Neural progenitor cell (in vitro differentiated cells): ENCODE measurements around the gene ABCC2. TPM values are rescaled to one million over a fixed set of nuclear protein-coding genes. Genes with fewer than 3 reads are reported as not detected.
"Not testable (repeated sequence)": the region's sequence is repeated elsewhere in the genome, so short reads cannot be mapped to it uniquely, and the experiment has no call there.

Experiments used
- DNase-seq: peaks from one replicate; pipeline ENCODE4 v3.0.0-alpha.2; 2016; ENCODE audit warnings: low spot score
- H2AFZ ChIP-seq: fragments of 200-600 bp; sonication (generic); replicated peaks from 2 replicates; pipeline ENCODE4 v1.6.1; 2016; ENCODE audit warnings: antibody characterized with exemption
- H3F3A ChIP-seq: fragments of 200-600 bp; sonication (generic); 2 replicates; pipeline ENCODE4 v1.6.1; 2016; ENCODE audit warnings: antibody characterized with exemption, low read depth
- H3K27ac ChIP-seq: fragments of 200-600 bp; sonication (generic); 2 replicates; pipeline ENCODE4 v1.5.1; 2016; ENCODE audit warnings: mild to moderate bottlenecking
- H3K27me3 ChIP-seq: fragments of 200-600 bp; sonication (generic); 2 replicates; pipeline ENCODE4 v1.6.1; 2016; ENCODE audit warnings: mild to moderate bottlenecking, moderate library complexity
- H3K36me3 ChIP-seq: fragments of 200-600 bp; sonication (generic); 2 replicates; pipeline ENCODE4 v1.5.1; 2016
- H3K4me1 ChIP-seq: fragments of 200-600 bp; sonication (generic); 2 replicates; pipeline ENCODE4 v1.6.1; 2016; ENCODE audit warnings: mixed run types
- H3K4me2 ChIP-seq: fragments of 200-600 bp; sonication (generic); 2 replicates; pipeline ENCODE4 v1.6.1; 2016
- H3K4me3 ChIP-seq: fragments of 200-600 bp; sonication (generic); 2 replicates; pipeline ENCODE4 v1.5.1; 2016
- H3K79me2 ChIP-seq: fragments of 200-600 bp; sonication (generic); 2 replicates; pipeline ENCODE4 v1.6.1; 2016; ENCODE audit warnings: low read depth
- H3K9ac ChIP-seq: fragments of 200-600 bp; sonication (generic); 2 replicates; pipeline ENCODE4 v1.6.1; 2016
- H3K9me3 ChIP-seq: fragments of 200-600 bp; sonication (generic); 2 replicates; pipeline ENCODE4 v1.5.1; 2016; ENCODE audit warnings: low read depth
- H4K20me1 ChIP-seq: fragments of 200-600 bp; sonication (generic); 2 replicates; pipeline ENCODE4 v1.6.1; 2016; ENCODE audit warnings: low read depth
- H3K27ac Mint-ChIP-seq: 3 replicates; pipeline ENCODE4 v1.8.0; 2021; ENCODE audit warnings: mixed read lengths
- H3K27me3 Mint-ChIP-seq: 2 replicates; pipeline ENCODE4 v1.8.0; 2022; ENCODE audit warnings: low read depth, mild to moderate bottlenecking, inconsistent platforms, moderate library complexity, mixed read lengths; ENCODE audit not compliant: insufficient read depth
- H3K36me3 Mint-ChIP-seq: 3 replicates; pipeline ENCODE4 v1.8.0; 2021; ENCODE audit warnings: mixed read lengths
- H3K4me1 Mint-ChIP-seq: 3 replicates; pipeline ENCODE4 v1.8.0; 2021; ENCODE audit warnings: mixed read lengths
- H3K4me3 Mint-ChIP-seq: 3 replicates; pipeline ENCODE4 v1.8.0; 2021; ENCODE audit warnings: mild to moderate bottlenecking, moderate library complexity, mixed read lengths
- H3K9me3 Mint-ChIP-seq: 3 replicates; pipeline ENCODE4 v1.8.0; 2020; ENCODE audit warnings: mixed read lengths
- CTCF ChIP-seq: fragments of 200-600 bp; sonication (generic); IDR thresholded peaks from 2 replicates; pipeline ENCODE4 v1.5.1; 2017; ENCODE audit warnings: antibody characterized with exemption, mild to moderate bottlenecking
- EZH2 ChIP-seq: fragments of 200-600 bp; sonication (generic); IDR thresholded peaks from 2 replicates; pipeline ENCODE4 v1.6.1; 2017; ENCODE audit warnings: antibody characterized with exemption, mild to moderate bottlenecking, moderate library complexity
- EZH2phosphoT487 ChIP-seq: fragments of 200-600 bp; sonication (generic); IDR thresholded peaks from 2 replicates; pipeline ENCODE4 v1.6.1; 2017; ENCODE audit warnings: antibody characterized with exemption
- total RNA-seq: library from RNA; depleted of rRNA; stranded (reverse); fragments of >200 nt; gene quantifications from 2 replicates; pipeline ENCODE4 v1.2.3, GENCODE V29; 2015; ENCODE audit warnings: low replicate concordance

The ABCC2 gene
- total RNA-seq, 1 donor from 2014 or later, result 0.26 TPM

GRCh38 chr10:99834410-99834809, 52.0 kb downstream of the ABCC2 start:
- H3K4me3 ChIP-seq, result no peak overlapping the region
- Mint-ChIP-seq H3K9me3 (peaks cover 8% of the 10 kb centered on the region), H3K27me3 (peaks cover 2% of the 10 kb centered on the region), H3K4me3 (no peak overlapping the region), H3K27ac (no peak overlapping the region), H3K36me3 (peaks cover 2% of the 10 kb centered on the region), H3K4me1 (no peaks in the 10 kb centered on the region)
- no peaks in the 10 kb centered on the region for H3K36me3 ChIP-seq
- H3K27ac ChIP-seq, result no peak overlapping the region
- no peaks in the 10 kb centered on the region for H3F3A ChIP-seq
- no peaks in the 10 kb centered on the region for H3K79me2 ChIP-seq
- H3K4me1 ChIP-seq, result no peaks in the 10 kb centered on the region
- no peaks in the 10 kb centered on the region for H3K27me3 ChIP-seq
- no peak for DNase-seq
- no peak overlapping the region for H2AFZ ChIP-seq
- H4K20me1 ChIP-seq, result no peaks in the 10 kb centered on the region
- no peak overlapping the region for H3K9ac ChIP-seq
- H3K4me2 ChIP-seq, result no peak overlapping the region
- TF ChIP-seq EZH2, result no peak
- TF ChIP-seq EZH2phosphoT487, result no peak
- no peak for TF ChIP-seq CTCF
- H3K9me3 ChIP-seq, result no peaks in the 10 kb centered on the region

GRCh38 chr10:99835947-99836346, 53.5 kb downstream of the ABCC2 start:
- no peak overlapping the region for H3K27ac Mint-ChIP-seq
- Histone ChIP-seq H3K9me3 (no peaks in the 10 kb centered on the region), H4K20me1 (no peaks in the 10 kb centered on the region), H3K9ac (no peak overlapping the region), H3K27me3 (no peaks in the 10 kb centered on the region), H3K4me1 (no peaks in the 10 kb centered on the region), H2AFZ (no peak overlapping the region), H3K36me3 (no peaks in the 10 kb centered on the region), H3F3A (no peaks in the 10 kb centered on the region), H3K4me2 (no peak overlapping the region), H3K27ac (no peak overlapping the region), H3K4me3 (no peak overlapping the region), H3K79me2 (no peaks in the 10 kb centered on the region)
- peaks cover 11% of the 10 kb centered on the region for H3K9me3 Mint-ChIP-seq
- H3K36me3 Mint-ChIP-seq, result peaks cover 5% of the 10 kb centered on the region
- H3K4me1 Mint-ChIP-seq, result no peaks in the 10 kb centered on the region
- H3K27me3 Mint-ChIP-seq, result peaks cover 5% of the 10 kb centered on the region
- no peak for TF ChIP-seq EZH2phosphoT487
- TF ChIP-seq CTCF, result no peak
- TF ChIP-seq EZH2, result no peak
- no peak overlapping the region for H3K4me3 Mint-ChIP-seq
- no peak for DNase-seq

GRCh38 chr10:99836711-99837110, 54.3 kb downstream of the ABCC2 start:
- no peak overlapping the region for H3K27ac Mint-ChIP-seq
- Histone ChIP-seq H3K4me2 (no peak overlapping the region), H3K36me3 (no peaks in the 10 kb centered on the region), H3K27me3 (no peaks in the 10 kb centered on the region), H3K79me2 (no peaks in the 10 kb centered on the region), H3K9ac (no peak overlapping the region), H3K4me1 (no peaks in the 10 kb centered on the region), H3K27ac (no peak overlapping the region), H3K9me3 (no peaks in the 10 kb centered on the region), H2AFZ (no peak overlapping the region), H4K20me1 (no peaks in the 10 kb centered on the region), H3F3A (no peaks in the 10 kb centered on the region), H3K4me3 (no peak overlapping the region)
- no peak for DNase-seq
- peaks cover 6% of the 10 kb centered on the region for H3K36me3 Mint-ChIP-seq
- H3K9me3 Mint-ChIP-seq, result peaks cover 16% of the 10 kb centered on the region
- peaks cover 5% of the 10 kb centered on the region for H3K27me3 Mint-ChIP-seq
- no peak overlapping the region for H3K4me3 Mint-ChIP-seq
- H3K4me1 Mint-ChIP-seq, result no peaks in the 10 kb centered on the region
- TF ChIP-seq CTCF, result no peak
- no peak for TF ChIP-seq EZH2

GRCh38 chr10:99840859-99841258, 58.4 kb downstream of the ABCC2 start:
- H3K9me3 ChIP-seq, H3K4me1 Mint-ChIP-seq, H3K9ac ChIP-seq, H3K4me1 ChIP-seq, H3K27ac Mint-ChIP-seq, H3K27ac ChIP-seq, H3K36me3 ChIP-seq, H3K4me3 ChIP-seq, H3K36me3 Mint-ChIP-seq, DNase-seq, H2AFZ ChIP-seq, H3K27me3 ChIP-seq, H4K20me1 ChIP-seq, H3K4me2 ChIP-seq, H3K79me2 ChIP-seq, H3K4me3 Mint-ChIP-seq, H3F3A ChIP-seq: not testable (repeated sequence)
- H3K9me3 Mint-ChIP-seq, result peaks cover 16% of the 10 kb centered on the region
- H3K27me3 Mint-ChIP-seq, result peaks cover 11% of the 10 kb centered on the region
